NCI-H1048 (cell line): ENCODE results near the gene SMAD3.

Source experiments
- DNase-seq: peaks from one replicate; lab custom pipeline; 2025; lab: John Stamatoyannopoulos, UW

Gene SMAD3

GRCh38 chr15:67127965-67128364 is 62.6 kb downstream of the SMAD3 start:
- no peak for DNase-seq

- DNase-seq: no peak
These were observed 64.8 kb downstream of the SMAD3 start for GRCh38 chr15:67130166-67130565.

- no peak for DNase-seq
These were observed 65.5 kb downstream of the SMAD3 start for GRCh38 chr15:67130673-67131601.

DNA sequence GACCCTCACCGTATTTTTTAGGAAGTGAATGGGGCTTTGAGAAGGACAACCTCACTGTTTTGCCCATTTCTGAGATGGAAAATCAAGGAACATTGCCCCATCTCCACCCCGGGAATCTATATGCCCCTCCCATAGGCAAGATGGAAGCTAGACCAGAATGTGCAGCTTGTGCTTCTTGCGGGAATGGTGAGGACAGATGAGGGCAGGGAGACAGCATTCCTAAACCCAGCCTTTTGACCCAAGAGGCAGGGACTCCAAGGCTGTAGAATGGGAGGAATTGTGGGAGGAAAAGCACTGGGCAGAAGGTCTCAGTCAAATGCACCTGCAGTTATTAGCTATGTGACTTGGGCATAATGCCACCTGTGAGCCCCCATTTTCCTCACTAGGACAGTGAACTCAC is 66.9 kb downstream of the SMAD3 start:
- DNase-seq: no peak

GRCh38 chr15:67133026-67133425 is 67.6 kb downstream of the SMAD3 start:
- DNase-seq: no peak

DNA sequence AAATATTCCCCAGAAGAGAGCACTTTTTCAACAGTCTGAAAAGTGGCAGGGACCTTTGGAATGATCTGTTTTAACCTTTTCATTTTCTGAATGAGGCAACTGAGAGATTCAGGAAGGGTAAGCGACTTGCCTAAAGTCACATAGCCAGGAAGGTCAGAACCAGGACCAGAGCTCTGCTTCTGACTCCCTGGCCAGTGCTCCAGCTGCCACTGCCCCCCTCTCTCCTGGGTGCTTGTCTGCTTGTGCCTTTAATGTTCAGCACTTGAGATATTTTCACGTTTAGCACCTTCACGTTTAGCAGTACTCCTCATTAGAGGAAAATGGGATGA is 68.3 kb downstream of the SMAD3 start:
- no peak for DNase-seq

DNA sequence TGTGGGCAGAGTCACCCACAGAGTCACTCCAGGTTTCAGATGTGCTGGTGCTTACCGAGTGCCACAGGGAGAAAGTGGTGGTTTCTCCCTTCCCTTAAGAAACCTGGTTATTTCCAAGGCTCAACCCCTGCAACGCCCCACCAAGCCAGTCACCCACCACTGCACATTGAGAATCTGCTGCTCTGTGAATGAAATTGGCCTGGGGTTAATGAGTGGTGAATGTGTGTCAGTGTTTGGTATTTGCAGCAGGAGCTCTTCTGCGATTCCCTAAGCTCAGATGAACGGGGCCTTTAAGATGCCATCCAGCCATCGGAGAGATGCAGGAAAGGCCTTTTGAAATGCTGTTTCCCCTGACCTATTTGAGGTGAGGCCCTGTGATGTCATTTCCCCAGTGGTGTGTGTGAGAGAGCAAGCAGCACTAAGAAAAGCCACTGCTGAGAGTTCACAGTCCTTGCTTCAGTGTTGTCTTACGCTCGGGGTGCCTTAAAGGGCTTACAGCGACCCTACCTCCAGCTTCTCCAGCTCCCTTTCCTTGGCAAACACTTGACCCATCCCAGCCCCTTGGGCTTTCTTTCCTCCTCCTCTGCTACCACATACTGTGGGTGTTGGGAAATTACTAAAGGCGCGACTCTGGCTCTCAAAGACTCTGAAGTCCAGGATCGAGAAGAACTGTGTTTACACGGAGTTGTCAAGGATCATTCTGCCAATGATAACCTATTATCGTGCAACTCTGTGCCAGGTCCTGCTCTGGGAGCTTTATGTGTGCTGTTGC is 68.9 kb downstream of the SMAD3 start:
- no peak for DNase-seq

GRCh38 chr15:67134871-67135492 is 69.6 kb downstream of the SMAD3 start:
- no peak for DNase-seq

DNA sequence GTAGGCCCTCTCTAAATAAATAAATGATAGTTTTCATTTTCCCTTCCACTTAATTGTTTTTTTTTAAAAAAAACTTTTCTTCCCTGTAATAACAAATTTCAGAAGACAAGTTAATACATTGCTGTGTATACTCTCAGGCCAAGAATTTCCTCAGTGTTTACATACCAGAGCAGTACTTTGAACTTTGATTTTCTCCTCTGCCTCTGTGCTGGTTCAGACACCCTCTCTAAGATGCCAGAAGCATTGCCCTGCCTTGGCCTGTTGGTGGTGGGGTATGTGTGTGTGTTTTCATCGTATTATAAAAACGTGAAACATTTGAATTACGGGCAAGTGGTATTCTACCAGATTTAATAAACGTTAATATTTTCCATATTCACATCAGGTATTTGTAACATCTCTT is 70.1 kb downstream of the SMAD3 start:
- DNase-seq: no peak

- no peak for DNase-seq
These were observed 71.4 kb downstream of the SMAD3 start for GRCh38 chr15:67136802-67137201.

DNA sequence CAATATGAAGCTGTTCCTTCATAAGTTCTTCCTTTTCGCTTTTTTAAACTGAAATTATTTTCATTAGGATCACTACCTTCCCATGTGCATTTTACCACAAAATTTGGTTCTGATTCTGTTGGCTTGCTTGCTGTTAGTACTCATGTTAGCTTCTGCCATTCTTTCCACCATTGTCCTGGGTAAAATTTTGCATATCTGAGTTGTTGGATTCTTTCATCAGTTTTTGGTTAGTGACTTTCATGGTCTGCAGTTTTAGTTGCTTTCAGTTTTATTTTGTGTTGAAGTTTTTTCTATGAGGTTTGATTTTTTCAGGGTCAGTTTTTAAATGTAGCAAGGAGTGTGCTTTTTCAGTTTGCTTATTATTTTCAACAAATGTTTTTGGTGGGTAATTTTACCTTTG is 71.9 kb downstream of the SMAD3 start:
- no peak for DNase-seq

DNA sequence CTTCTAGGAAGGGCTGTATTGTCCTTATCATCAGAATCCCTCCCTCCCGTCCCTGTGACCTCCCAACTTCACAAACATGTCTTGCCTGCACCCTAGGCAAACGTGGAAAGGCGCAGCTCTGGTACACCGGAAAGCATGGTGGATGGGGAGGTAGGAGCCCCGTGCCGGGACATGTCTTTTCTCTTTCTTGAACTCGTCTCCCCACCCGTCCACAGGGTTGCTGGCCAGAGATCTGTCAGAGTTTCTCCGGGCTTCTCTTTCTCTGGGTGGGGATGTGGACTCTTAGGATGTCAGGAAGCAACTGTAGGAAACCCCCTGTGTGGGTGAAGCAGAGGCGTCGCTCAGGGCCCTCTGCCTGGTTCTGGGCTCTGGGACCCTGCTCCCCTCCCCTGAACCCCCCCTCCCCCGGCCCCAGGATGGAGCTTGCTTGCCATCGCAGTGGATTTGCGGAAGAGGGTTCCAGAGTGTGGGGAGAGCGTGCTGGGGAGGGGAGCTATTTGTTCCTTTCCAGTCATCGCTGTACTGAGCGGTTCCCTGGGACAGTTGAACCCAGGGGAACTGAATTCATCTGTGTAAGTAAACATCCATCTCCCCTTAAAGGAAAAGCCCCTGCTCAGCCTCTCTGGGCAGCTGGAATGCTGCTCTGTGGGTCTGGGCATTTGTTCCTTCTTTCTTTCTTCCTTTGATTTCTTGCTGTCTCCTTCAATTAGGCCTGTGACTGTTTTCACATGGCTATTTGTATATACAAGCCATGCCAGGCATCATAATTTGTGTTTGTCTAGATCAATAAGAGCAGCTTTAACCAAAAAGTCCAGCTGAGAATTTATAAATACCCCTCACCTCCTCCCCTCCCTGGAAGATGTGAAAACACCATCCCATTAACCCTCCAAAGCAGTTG is 72.8 kb downstream of the SMAD3 start:
- DNase-seq: no peak

- DNase-seq: no peak
These were observed 73.8 kb downstream of the SMAD3 start for GRCh38 chr15:67138891-67139855.

DNA sequence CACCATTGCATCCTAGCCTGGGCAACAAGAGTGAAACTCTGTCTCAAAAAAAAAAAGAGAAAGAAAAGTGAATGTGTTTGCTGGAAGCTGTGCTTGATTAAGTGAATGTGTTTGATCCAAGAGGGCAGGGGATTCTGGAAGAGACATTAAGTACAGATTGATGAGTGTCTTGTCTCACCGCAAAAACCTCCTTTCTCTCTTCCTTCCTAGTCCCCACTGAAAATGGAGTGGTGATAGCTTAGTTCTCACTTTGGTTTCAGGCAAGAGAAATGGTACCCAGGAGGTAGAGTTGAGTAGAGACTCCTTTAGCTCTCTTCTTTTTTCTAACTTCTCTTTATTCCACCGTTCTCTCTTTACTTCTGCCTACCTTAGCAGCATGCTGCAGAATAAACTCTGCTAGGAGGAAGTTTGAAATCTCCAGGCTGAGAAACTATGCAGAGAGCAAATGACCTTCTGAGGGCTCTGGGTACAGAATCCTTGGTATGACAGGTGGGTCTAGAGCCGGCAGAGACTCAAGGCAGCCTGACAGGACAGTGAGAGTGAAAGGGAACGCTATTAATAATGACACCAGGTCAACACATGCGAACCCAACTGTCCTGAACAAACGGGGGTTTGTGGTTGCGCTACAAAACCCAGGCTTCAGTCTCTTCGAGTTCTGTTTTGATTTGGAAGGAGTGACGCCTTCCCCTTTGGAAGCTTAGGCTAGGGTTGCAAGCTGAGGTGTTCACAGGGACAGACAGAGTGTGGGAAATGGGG is 74.9 kb downstream of the SMAD3 start:
- DNase-seq: no peak

GRCh38 chr15:67142092-67142766 is 76.8 kb downstream of the SMAD3 start:
- no peak for DNase-seq

DNA sequence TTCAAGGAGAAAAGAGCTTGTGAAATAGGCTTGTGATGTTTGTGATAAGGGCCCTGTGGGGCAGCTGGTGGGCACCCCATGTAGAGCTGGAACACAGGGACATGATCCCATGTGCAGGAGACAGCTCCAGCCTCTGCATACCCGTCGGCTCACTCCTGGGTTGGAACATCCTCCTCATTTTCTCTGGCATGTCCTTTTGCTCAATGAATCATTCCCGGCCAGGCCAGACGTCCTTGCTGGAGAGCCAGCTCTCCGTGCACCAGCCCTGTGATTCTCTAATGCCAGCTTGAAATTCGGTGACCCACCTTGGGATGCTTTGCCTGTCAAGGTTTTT is 77.3 kb downstream of the SMAD3 start:
- DNase-seq: no peak

DNA sequence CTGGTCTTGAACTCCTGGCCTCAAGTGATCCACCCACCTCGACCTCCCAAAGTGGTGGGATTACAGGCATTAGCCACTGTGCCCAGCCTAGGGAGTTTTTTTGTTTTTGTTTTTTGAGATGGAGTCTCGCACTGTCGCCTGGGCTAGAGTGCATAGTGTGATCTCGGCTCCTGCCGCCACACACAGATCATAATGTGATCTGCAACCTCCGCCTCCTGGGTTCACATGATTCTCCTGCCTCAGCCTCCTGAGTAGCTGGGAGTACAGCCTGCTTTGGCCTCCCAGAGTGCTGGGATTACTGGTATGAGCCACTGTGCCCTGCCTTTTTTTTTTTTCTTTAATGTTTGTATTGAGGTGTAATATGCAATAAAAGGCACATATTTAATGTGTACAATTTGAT is 78.2 kb downstream of the SMAD3 start:
- DNase-seq: no peak

- no peak for DNase-seq
These were observed 79.4 kb downstream of the SMAD3 start for GRCh38 chr15:67144609-67145311.

- no peak for DNase-seq
These were observed 79.9 kb downstream of the SMAD3 start for GRCh38 chr15:67145312-67145610.
